Measurements from ENCODE around the gene CTNNBL1.

The CTNNBL1 gene

DNA sequence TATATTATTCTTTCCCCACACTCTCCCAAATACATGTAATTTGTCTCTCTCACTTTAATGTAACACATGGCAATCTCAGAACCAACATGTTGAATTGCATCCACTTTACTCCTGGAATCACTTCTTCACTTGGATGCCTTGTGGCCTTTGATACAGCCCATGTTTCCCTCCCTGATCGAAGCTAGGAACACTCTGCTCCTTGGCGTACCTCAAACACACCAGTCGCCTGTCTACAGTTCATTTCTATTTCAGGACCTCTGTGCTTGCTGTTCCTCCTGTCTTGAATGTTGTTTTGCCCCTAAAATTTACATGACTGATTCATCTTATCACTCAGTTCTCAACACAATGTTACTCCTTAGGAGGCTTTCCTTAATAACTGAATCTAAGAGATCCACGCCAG, 106.8 kb downstream of the CTNNBL1 start:
- no peak overlapping the region for H3K4me3 ChIP-seq (replicated peaks; ENCODE audit: insufficient read depth, low read length)
- TF ChIP-seq POLR2AphosphoS5 (IDR thresholded peaks at IDR 0.05; ENCODE audit: low read depth) = no peak
- TF ChIP-seq, protein P1, sequence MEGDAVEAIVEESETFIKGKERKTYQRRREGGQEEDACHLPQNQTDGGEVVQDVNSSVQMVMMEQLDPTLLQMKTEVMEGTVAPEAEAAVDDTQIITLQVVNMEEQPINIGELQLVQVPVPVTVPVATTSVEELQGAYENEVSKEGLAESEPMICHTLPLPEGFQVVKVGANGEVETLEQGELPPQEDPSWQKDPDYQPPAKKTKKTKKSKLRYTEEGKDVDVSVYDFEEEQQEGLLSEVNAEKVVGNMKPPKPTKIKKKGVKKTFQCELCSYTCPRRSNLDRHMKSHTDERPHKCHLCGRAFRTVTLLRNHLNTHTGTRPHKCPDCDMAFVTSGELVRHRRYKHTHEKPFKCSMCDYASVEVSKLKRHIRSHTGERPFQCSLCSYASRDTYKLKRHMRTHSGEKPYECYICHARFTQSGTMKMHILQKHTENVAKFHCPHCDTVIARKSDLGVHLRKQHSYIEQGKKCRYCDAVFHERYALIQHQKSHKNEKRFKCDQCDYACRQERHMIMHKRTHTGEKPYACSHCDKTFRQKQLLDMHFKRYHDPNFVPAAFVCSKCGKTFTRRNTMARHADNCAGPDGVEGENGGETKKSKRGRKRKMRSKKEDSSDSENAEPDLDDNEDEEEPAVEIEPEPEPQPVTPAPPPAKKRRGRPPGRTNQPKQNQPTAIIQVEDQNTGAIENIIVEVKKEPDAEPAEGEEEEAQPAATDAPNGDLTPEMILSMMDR (IDR thresholded peaks at IDR 0.05; ENCODE audit: insufficient read depth, low read length) = no peak
- TF ChIP-seq, protein P2, sequence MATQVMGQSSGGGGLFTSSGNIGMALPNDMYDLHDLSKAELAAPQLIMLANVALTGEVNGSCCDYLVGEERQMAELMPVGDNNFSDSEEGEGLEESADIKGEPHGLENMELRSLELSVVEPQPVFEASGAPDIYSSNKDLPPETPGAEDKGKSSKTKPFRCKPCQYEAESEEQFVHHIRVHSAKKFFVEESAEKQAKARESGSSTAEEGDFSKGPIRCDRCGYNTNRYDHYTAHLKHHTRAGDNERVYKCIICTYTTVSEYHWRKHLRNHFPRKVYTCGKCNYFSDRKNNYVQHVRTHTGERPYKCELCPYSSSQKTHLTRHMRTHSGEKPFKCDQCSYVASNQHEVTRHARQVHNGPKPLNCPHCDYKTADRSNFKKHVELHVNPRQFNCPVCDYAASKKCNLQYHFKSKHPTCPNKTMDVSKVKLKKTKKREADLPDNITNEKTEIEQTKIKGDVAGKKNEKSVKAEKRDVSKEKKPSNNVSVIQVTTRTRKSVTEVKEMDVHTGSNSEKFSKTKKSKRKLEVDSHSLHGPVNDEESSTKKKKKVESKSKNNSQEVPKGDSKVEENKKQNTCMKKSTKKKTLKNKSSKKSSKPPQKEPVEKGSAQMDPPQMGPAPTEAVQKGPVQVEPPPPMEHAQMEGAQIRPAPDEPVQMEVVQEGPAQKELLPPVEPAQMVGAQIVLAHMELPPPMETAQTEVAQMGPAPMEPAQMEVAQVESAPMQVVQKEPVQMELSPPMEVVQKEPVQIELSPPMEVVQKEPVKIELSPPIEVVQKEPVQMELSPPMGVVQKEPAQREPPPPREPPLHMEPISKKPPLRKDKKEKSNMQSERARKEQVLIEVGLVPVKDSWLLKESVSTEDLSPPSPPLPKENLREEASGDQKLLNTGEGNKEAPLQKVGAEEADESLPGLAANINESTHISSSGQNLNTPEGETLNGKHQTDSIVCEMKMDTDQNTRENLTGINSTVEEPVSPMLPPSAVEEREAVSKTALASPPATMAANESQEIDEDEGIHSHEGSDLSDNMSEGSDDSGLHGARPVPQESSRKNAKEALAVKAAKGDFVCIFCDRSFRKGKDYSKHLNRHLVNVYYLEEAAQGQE (IDR thresholded peaks at IDR 0.05; ENCODE audit: insufficient replicate concordance, low read depth) = no peak
- no peak for TF ChIP-seq GABPA (IDR thresholded peaks at IDR 0.05; ENCODE audit: low read depth)
- no peak for TF ChIP-seq SPI1 (IDR thresholded peaks at IDR 0.05; ENCODE audit: borderline replicate concordance, low read depth)
- no peaks in the 10 kb centered on the region for H3K27me3 ChIP-seq (ENCODE audit: insufficient read depth, poor library complexity, severe bottlenecking)
- no peak for DNase-seq (ENCODE audit: low read depth in 1 of 2, low spot score in 1 of 2)
- peak overlapping the region; percentile 14; the same call in 1 of the 2 replicates for H3K27ac ChIP-seq (replicated peaks)

DNA sequence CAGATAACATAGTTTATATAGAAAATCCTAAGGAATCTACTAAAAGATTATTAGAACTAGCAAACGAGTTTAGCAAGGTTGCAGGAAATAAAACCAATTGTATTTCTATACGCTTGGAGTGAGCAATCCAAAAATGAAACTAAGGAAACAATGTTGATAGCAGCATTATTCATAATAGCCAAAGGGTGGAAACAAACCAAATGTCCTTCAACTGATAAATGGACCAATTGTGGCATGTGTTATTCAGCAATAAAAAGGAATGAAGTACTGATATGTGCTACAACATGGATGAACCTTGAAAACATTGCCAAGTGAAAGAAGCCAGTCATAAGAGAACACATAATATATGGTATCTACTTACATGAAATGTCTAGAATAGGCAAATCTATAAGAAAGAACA, 108.1 kb downstream of the CTNNBL1 start:
- no peaks in the 10 kb centered on the region for H3K27me3 ChIP-seq (ENCODE audit: insufficient read depth, poor library complexity, severe bottlenecking)
- H3K27ac ChIP-seq (replicated peaks) = no peak overlapping the region; the same call in 1 of the 2 replicates
- H3K4me3 ChIP-seq (replicated peaks; ENCODE audit: insufficient read depth, low read length) = no peak overlapping the region
- TF ChIP-seq GABPA (IDR thresholded peaks at IDR 0.05; ENCODE audit: low read depth) = no peak
- TF ChIP-seq, protein P2 (IDR thresholded peaks at IDR 0.05; ENCODE audit: insufficient replicate concordance, low read depth) = no peak
- TF ChIP-seq POLR2AphosphoS5 (IDR thresholded peaks at IDR 0.05; ENCODE audit: low read depth) = no peak
- no peak for TF ChIP-seq SPI1 (IDR thresholded peaks at IDR 0.05; ENCODE audit: borderline replicate concordance, low read depth)
- TF ChIP-seq, protein P1 (IDR thresholded peaks at IDR 0.05; ENCODE audit: insufficient read depth, low read length) = no peak
- DNase-seq (ENCODE audit: low read depth in 1 of 2, low spot score in 1 of 2) = no peak

DNA sequence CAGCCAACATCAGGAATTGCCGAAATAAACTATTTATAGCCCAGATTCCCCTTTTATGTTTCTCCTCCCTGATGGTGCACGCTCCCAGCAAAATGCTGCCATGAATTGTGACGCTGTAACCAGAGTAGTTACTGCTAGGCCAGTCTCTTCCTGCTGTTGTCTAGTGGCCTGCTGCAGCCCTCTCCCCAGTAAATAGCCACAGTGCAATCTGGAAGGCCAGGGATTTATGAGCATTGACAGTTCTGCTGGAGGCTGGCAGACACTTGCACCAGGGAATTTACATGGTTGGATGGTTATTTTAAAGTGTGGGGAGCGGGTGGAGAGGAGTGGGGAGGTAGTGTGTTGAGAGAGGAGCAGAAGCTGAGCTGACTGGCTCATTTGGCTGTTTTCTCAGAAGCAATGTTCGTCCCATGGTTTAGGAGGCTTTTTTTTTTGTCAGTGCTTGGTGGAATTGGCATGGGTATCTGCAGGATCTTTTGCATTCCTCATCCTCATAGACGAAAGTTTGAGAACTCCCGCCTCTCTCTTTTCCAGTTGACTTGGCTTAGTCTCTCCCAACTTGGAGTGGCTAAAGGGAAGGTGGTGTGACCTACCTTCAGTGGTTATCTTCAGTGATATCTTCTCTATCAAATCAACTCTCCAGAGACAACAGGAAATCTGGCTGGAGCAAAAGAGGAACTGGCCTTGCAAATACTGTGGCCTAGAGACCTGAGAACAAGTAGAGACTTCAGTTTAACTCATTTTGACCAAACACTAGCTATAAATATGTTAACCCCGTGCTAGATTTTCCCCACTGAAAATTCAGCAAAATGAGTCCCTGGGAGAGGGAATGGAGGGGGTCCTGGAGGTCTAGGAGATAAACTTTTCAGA, 109.8 kb downstream of the CTNNBL1 start:
- Histone ChIP-seq H3K27ac (replicated peaks) (peak overlapping the region; percentile 79), H3K4me3 (replicated peaks; ENCODE audit: insufficient read depth, low read length) (no peak overlapping the region), H3K27me3 (ENCODE audit: insufficient read depth, poor library complexity, severe bottlenecking) (no peaks in the 10 kb centered on the region)
- peak in 1 of 2 experiments; percentile 77 for DNase-seq (ENCODE audit: low read depth in 1 of 2, low spot score in 1 of 2)
- TF ChIP-seq, protein P1 (IDR thresholded peaks at IDR 0.05; ENCODE audit: insufficient read depth, low read length) = no peak
- TF ChIP-seq GABPA (IDR thresholded peaks at IDR 0.05; ENCODE audit: low read depth) (no peak), SPI1 (IDR thresholded peaks at IDR 0.05; ENCODE audit: borderline replicate concordance, low read depth) (peak; percentile 98)
